ENCODE measurements around the gene RPIA.
"Not testable (repeated sequence)": the region's sequence is repeated elsewhere in the genome, so short reads cannot be mapped to it uniquely, and the experiment has no call there.

Gene RPIA

DNA sequence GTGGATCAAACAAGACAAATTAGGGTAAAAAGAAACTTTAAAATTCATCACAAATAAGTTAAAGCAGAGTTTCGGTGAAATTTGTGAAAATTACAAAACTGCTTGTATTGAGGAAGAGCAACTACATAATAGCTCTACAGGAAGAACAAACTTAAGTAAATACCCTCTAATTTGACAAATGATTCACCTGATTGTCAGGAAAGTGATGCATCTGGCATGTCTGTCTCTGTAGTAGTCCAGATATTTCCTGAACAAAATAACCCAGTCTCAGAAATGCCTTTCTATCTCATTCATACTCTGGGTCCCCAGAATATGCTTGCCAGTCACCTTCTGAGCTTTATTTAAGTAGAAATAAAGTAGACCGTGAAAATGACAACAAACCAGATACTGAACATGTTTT lies 104.5 kb downstream of the RPIA start:
- not testable (repeated sequence) for DNase-seq

GRCh38 chr2:88796523-88796922 lies 105.0 kb downstream of the RPIA start:
- DNase-seq, result not testable (repeated sequence)

GRCh38 chr2:88797164-88797563 lies 105.7 kb downstream of the RPIA start:
- DNase-seq, result not testable (repeated sequence)
